Stimulated activated CD4-positive, alpha-beta T cell treated with anti-CD3 and anti-CD28 coated beads, Interleukin-15, amount 100 ng/mL, for 48 hours (primary cell): ENCODE data around the gene TBC1D2B.

Experiments used
- DNase-seq, 2 donors: peaks; one replicate each; pipeline ENCODE4 v3.0.0-alpha.2; 2020; ENCODE audit warnings: low read depth in 2 of 2

Gene TBC1D2B

DNA sequence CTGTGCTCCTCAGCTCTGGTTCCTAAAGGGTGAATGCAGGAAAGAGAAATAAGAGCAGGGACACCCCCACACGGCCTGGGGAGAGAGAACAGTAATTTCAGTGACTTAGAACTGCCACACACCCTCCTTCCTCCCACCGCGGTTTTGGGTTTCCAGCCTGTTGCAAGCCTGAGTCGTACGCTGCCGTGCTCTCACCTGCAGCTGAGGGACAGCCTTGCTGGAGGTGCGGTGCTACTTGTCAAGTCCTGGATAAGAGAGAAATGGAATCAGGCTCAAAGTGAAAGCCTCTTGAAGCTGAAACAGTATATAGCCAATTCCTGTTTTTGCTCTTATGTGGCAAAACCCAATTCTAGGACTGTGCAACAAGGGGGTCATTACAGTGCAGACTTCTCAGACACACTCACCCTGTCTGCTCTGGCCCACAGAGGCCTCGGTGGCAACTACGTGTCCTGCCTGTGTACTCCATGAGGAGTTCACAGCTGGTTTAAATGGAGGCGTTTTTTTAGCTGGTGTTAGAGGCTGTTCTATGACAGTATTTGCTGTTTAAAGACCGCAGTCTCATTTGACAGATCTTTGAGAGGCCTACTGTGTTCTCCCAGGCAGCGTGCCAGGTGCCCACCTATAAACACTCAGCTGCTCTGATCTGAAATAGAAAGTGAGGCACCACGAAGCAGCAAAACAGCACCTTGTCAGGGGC is 42.9 kb downstream of the TBC1D2B start:
- DNase-seq = peak; percentile 76 to 81

DNA sequence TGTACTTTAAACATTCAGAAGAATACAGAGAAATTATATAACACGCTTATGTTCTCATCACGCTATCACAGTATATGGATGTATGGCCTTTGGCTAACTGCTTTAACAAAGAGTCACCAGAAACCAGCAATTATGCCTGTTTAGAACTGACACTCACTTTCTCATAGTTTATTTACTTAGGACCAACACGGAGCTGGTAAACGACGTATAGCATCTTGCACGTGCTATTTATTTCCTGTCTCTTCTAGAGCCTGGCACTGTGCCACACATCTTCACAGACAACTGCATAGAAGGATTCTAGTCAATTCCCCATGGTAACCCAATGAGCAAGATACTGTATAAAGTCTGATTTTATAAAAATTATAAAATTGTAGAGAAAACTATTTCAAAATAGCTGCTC is 43.6 kb downstream of the TBC1D2B start:
- no peak for DNase-seq

DNA sequence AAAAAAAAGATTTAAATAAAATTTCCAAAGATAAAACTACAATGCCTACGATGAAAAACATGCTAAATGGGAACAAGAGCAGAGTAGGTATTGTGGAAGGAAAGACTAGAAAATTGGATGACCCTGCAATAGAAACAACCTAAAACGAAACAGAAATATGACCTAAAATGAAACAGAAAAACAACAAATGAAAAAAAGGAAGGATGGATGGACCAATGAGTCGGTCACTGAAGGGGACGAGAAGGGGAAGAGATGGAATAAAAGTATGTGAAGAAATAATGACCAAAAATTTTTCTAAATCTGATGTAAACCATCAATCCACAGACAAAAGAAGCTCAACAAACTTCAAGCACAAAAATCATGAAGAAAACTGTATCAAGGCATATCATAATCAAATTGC is 44.8 kb downstream of the TBC1D2B start:
- no peak for DNase-seq

DNA sequence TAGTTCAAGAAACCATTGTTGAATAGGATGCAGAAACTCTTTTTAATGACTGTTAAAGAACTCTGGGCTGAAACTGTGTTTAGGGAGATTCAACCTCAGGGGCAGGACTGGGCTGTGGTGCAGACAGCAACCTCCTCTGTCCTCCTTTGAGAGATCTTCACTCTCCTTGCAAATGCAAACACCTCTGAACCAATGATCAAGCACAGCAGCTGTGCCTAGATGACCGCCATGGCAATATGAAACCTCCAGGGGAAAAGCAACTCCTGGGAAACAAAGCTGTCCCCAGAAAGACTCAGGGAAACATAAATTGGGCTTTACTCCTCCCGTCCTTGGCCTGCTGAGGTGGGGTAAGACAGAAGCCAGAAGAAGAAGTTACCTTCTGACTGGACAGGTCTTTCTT is 52.6 kb downstream of the TBC1D2B start:
- no peak for DNase-seq

DNA sequence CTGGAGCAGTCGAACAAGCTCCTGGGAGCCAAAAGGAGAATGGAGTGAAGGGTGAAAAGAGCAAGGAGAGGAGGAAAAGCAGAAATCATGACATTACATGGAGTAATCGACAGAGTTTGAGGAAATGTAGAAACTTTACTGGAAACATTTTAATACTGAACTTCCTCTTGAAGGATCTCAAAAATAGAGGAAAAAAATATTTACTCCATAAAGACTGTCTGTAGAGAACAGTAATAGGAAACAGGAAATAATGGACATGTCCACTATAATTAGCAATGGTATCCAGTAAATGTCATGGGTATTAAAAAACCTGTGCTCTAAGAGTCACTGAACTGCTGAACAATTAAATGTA is 53.0 kb downstream of the TBC1D2B start:
- no peak for DNase-seq

DNA sequence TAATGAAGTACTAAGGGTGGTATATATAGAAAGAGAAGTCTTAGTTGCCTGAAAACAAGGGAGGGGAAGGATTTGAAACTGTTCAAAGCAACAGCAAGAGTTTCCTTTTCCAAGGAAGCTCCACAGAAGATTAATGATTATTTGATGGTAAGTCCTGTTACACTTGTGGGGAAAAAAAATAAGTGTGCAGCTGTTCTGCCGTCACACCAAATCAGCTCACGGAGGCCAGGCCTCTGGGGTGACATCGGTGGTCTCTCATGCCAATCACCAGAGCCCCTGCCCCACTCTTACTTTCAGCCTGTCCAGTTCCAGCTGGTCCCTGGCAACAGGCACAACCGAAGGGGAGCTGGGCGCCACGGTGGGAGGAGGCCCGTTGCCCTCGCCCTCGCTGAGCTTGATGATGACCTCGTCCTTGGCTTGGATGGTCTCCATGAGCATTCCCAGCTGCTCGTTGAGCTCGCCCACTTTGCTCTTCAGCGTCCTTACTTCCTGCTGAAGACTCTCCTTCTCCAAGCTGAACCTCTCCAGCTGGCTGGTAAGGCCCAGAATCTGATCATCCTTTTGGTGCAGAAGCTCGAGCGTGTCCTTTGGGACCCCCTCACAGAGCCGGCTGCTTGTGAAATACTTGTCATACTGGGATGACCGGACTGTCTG is 53.5 kb downstream of the TBC1D2B start:
- no peak for DNase-seq

DNA sequence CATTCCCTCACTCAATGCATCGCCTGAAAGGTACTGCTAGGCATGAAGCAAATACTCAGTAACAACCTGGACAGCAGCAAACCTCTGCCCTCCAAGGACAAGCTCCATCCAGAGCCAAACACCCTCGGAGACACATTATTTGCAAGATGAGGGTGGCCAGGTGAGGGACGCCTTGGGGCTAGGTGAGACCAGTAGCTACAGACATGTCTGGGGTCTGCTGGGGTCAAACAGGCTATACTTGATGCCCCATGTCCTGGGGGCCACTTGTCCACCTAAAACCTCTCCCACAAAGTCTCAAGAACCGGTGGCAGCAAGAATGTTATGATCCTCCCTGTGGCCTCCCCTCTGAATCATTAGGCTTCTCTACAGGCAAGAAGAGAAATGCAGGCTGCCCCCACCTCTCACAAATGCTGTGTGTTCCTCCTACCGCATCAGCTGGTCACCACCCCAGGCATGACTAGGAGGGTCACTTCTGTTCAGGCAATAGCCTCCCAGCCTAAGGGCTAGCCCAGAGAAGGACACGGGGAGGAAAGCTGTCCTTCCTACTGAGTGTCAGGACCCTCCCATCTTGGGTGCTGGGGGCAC is 54.3 kb downstream of the TBC1D2B start:
- DNase-seq = no peak

DNA sequence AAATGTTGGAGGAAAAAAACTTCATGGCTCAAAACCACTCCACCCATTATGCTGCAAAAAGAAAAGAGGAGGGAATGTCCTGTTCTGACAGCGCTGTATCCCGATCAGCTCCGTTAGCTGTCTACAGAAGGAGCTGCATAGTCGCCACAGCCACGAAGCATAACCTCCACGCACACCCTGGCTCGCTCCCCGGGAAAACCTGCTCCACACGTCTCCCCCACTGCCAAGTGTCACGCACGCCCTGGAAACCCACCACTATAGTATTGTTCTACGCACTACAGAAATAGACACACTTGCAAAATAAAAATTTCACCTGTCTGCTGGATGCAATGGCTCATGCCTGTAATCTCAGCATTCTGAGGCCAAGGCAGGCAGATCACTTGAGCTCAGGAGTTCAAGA is 55.8 kb downstream of the TBC1D2B start:
- DNase-seq = no peak

DNA sequence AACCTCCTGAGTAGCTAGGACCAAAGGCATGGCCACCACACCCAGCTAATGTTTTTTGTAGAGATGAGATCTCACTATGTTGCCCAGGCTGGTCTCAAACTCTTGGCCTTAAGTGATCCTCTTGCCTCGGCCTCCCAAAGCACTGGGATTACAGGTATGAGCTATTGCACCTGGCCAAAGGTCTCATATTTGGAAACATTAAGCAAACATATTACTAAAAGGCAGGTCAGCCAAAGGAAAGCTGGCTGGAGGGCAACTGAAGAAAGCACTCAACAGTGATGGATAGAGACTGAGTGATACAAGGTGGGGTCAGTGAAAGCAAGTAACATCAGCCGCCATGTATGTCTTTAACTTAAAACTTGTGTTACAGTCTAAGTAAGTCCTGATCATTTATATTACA is 57.5 kb downstream of the TBC1D2B start:
- DNase-seq = no peak

DNA sequence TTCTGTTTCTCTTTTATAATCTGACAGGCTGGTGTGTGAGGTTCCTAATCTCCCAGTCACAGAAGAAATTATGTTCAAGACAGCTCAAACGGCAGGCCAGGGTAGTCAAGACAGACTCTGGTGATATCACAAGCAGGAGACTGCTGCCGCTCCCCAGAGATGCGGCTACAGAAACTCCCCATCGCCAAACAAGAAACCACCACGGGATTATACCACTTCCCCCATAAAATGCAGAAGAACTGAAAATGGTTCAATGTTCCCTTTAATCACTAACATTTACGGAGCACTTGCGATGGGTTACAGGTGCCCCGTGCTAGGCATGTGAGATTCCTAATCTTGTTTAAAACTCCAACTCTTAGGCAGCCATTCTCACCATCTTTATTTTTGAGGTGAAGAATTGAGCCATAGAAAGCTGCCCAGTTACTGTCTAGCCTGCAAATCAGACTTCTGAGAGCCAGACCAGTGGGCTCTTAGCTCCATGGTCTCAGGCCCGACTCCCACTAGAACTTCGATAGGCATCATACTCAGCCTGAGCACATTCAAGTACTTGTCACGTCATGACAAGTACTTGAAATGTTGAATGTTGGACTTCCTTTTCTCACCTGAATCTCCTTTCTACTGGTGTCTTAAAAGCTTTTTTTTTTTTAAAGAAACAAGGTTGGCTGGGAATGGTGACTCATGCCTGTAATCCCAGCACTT is 58.4 kb downstream of the TBC1D2B start:
- DNase-seq = no peak

DNA sequence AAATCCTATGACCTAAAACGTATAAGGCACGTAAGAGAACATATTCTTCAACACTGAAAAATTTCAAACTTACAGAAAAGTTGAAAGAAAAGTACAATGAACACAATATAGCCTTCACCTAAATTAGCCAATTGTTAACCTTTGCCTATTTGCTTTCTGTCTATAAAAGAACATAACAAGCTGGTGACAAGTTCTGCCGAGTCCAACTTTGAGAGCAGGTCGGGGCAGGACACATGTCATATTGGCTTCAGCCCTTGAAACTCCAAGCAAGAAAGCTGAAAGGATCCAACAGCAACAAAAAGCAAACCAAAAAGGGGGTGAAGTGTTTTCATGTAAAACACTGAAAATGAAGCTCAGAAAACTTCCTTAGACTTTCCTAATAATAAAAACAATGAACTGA is 59.1 kb downstream of the TBC1D2B start:
- no peak for DNase-seq

DNA sequence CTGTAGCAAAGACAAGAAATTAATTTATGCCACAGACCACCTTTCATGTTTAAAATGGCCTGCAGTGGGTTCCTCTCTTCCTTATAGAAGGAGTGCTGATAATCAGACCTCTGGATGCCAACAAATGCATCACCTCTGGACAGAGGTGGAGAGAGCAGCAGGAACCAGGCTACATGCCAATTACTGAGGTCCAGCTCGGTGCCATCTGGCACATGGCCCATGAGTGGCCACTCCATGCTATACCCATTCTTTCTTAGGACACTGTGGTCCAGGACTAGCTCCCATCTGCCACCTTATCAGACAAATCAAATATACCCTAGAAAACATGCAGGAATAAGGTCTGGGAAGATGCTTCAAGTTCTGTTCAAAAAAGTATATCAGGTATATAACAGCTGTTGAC is 60.7 kb downstream of the TBC1D2B start:
- no peak for DNase-seq

DNA sequence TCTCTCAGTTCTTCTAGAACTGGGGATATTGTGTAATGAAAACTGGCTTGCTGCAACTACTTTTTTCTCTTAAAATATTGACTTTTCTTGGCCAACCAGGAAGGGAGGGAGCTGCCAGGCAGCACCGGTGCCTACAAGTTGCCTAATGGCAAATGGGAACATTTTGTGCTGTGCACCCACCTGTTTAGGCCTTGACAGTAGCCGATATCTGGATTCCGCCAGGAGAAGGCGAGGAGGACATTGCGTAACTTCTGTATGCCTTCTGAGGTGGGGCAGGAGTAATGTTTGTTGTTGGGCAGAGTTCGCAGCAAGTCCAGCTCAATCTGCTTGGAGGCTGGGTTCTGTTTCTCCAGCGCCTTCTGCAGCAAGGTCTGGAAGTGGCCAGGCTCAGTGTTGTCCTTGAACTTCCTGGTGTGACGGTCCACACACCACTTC is 64.9 kb downstream of the TBC1D2B start:
- no peak for DNase-seq

DNA sequence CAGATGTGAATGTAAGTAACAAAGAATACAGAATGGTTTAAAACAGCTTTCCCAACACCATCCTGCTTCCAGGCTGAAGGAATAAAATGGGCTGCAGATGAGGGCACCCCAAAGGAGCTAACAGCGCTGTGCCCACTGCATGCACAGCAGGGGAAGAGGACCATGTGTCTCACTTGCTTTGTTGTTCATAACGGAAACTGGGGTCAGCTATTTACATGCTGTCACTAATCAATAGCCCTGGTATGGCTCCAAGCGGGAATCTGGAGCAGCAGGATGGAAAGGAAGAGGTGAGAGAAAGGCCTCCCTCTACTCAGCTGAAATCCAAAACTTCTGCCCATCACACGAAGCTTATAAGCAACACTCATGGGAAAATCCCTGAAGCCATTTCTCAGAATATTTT is 67.4 kb downstream of the TBC1D2B start:
- no peak for DNase-seq

DNA sequence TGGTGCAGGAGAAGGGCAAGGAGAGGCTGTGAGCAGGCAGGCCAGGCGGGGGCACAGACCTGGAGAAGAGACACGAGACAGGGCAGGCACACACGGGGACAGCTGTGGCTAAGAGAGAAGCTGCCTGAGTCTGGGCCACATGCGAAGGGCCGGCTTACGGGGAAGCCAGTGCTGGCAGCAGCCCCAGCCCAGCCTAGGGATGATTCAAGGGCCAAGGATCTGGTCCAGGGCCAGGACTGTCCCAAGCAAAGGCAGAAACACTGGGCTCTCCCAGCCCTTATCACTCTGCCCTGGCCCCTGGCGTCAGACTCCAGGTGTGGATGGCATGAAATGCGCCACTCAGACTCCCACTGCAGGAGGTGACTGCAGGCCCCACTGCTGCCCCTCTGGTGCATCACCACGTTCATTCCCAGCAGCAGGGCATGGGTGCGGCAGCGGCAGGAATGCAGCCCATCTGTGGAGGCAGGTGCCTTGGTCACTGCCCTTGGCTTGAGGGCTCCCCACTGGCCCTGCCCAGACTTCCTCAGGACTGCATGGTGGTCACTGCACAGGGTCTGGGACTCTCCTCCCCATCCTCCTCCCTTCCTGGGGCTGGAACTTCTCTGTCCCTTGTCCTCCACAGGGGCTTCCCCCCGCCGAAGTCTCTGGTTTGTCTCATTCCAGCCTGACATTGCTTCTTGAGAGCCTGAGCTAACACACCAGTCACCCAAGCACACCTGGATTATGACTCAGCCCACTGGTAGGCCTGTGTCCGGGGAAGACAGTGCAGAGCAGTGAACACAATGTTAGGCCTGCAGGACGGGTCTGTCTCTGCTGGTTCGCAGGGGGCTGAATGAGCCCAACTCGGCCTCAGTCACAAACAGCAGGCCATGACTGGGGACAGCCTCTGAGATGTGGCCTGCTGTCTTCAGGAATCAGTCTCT is 69.3 kb downstream of the TBC1D2B start:
- no peak for DNase-seq

DNA sequence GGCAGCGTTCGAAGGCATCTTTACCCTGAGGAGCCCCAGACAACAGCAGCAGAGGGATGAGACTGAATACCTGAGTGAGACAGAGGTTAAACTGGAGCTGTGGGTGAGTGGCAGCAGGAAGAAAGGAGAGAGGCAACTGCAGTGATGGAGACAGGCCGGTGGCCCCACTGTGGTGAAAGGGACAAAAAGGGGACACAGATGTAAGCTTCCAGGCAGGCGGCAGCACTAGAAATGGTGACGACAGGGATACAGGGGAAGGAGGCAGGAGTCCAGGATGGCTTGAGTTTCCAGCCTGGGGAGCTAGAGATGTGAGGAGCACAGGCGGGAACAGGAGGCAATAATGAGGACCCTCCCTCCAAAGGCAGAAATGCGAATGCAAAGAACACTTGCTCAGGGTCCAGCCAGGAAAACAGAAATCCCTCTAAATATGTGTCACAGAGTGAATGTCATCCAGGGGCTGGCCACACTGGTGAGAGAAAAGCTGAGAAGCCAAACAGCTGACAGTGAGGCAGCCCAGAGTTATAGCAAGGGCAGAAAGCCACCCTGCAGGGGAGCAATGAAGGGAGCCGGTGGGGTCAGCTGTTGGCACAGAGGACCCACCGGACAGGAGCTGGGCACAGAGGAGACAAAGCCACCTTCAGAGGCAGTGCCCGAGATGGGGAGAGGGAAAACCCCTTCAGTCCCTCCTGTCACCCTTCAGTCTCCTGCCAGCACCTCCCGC is 70.1 kb downstream of the TBC1D2B start:
- DNase-seq = no peak

DNA sequence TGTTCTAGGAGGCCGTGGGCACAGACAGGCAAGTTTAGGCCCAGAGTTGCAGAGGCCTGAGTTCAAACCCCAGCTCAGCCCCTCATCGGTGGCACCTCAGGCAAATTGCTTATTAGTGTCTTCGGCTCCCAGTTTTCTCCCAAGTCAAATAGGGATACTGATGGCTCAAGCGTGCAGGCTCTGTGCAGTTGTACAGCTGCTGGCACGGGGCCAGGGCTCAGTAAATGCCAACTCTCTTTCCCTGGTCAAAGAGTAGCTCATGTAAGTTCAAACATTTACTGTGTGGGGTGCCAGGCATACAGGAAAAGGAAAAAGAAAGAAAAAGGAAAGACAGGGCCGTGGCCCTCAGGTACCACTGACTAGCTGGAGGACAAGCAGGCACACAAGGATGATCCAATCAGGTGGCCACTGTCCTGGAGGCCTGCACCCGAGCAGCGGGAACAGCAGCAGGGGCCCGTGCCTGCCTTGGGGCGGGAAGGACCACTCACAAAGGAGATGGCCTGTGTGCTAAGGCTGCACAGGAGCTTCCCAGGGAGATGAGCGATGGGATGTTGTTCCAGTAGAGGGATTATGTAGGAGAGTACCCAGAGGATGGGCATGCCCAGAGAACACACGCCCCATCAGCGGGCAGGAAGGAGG is 70.8 kb downstream of the TBC1D2B start:
- no peak for DNase-seq

DNA sequence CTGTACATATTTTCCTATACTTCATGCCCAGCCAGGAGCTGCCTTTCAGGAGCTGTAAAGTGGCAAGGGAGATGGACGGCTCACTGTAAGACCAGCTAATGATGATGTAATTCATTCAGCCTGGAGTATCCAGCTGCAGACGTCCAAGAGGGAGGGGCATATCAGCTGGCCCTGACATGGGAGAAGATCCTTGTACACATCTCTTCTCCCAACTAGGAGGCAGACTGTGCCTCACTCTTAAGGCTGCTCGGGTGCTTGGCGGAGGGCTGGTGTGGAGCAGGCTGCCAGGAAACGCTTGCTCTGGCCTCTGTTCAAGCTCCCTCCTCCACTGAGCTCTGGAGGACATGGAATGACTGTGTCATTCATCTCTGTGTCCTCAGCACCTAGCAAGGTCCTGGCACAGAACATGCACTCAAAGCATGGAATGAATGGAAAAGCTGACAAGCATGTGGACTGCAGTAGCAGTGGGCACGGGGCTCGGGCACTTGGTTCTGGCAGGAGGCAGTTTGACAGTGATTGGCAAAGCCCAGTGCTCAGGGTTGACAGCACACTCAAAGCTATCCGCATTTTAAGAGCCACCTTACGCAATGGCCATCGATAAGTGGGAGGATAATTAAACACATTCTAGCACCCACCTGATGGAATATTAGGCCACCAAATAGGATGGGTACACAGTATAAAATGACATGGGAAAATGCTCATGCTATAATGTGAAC is 72.4 kb downstream of the TBC1D2B start:
- DNase-seq = no peak

DNA sequence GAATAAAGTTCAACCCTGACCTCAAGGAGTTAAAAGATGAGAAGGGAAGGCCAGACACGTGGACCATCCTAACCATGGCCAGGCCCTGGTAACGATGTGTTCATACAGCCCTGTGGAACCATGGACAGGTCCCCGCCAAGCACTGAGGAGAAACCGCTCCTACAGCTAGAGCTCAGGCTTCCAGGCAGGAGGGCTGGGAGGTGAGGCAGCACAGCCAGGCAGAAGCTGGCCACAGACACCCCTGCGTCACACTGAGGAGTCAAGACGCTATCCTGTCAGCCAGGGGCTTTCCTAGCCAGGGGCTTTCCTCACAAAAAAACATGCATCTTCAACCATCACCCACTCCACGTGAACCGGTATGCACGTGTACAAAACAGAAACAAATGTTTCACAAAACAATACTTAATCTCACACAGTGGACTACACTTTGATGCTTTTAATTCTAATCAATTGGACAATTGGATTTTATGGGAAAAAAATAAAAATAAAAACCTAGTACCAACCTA is 73.2 kb downstream of the TBC1D2B start:
- no peak for DNase-seq

DNA sequence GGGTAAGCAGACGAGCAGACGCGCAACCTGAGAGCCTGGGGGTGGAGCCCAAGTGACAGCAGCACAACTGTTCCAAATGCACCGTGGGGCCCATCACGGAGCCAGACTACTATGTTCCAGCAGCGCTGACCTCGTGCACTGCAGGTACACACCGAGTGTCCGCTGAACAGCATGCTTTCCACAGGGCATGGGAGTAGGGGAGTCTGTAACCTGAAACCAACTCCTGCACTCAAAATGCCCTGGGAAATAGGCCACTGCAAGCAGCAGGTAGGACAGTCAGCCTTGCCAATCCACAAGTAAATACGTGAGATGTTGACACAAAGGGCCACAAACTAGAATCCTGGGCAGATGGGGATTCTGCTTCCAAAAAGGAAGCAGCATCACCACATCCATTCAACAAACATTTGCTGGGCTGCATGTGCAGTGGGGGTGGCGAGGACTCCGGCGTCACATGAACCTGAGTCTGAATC is 73.9 kb downstream of the TBC1D2B start:
- DNase-seq = no peak
